HEK293 (cell line): ENCODE measurements around the gene ACTR8.

ENCODE experiments used
- CTCF ChIA-PET: fragments of 350-600 bp; formaldehyde crosslinking; extraction: SDS; loops from one replicate; lab custom pipeline; 2021; ENCODE audit warnings: antibody characterized with exemption; lab: Yijun Ruan, JAX
- POLR2A ChIA-PET: fragments of 300-600 bp; formaldehyde crosslinking; extraction: SDS; loops from one replicate; lab custom pipeline; 2020; ENCODE audit warnings: antibody characterized with exemption, inconsistent platforms; lab: Yijun Ruan, JAX
- H3K27ac ChIP-seq: fragments of 200-500 bp; sonication (Bioruptor generic); 2 replicates; pipeline ENCODE4 v1.5.1; 2014; ENCODE audit warnings: low read depth, low read length, control low read depth, inconsistent platforms; ENCODE audit errors: extremely low read depth
- H3K36me3 ChIP-seq, 2 experiments: fragments of 200-500 bp in 1 of 2; sonication (Bioruptor generic) in 1 of 2; 1 replicate in 1 of 2; 2 replicates in 1 of 2; pipeline ENCODE4 v1.5.1; 2014 to 2017; ENCODE audit warnings: inconsistent platforms in 2 of 2, low read length in 2 of 2; ENCODE audit not compliant: control insufficient read depth in 2 of 2, insufficient read depth in 1 of 2
- H3K4me1 ChIP-seq: fragments of 200-500 bp; sonication (Bioruptor generic); 2 replicates; pipeline ENCODE4 v1.5.1; 2014; ENCODE audit warnings: mild to moderate bottlenecking, low read length, inconsistent platforms; ENCODE audit not compliant: control insufficient read depth, insufficient read depth
- H3K4me3 ChIP-seq: 2 replicates; pipeline ENCODE4 v1.5.1; 2011; ENCODE audit warnings: low read depth, mild to moderate bottlenecking, control low read depth, low read length, moderate library complexity
- H3K9me3 ChIP-seq: fragments of 200-500 bp; sonication (Bioruptor generic); 2 replicates; pipeline ENCODE4 v1.5.1; 2014; ENCODE audit warnings: low read depth, low read length, inconsistent platforms; ENCODE audit not compliant: control insufficient read depth, insufficient read depth
- BCL11B ChIP-seq: fragments of 450-650 bp; formaldehyde crosslinking; IDR thresholded peaks from 2 replicates; pipeline ENCODE4 v1.5.1; 2016; ENCODE audit warnings: low read depth, missing biosample characterization, missing genetic modification characterization
- FEZF1 ChIP-seq: fragments of 450-650 bp; formaldehyde crosslinking; IDR thresholded peaks from 2 replicates; pipeline ENCODE4 v1.5.1; 2016; ENCODE audit warnings: missing biosample characterization, missing genetic modification characterization
- GLI4 ChIP-seq: fragments of 450-650 bp; formaldehyde crosslinking; IDR thresholded peaks from 2 replicates; pipeline ENCODE4 v1.5.1; 2016; ENCODE audit warnings: missing biosample characterization, missing genetic modification characterization
- SCRT2 ChIP-seq: fragments of 450-650 bp; formaldehyde crosslinking; IDR thresholded peaks from 2 replicates; pipeline ENCODE4 v1.5.1; 2016; ENCODE audit warnings: missing biosample characterization, missing genetic modification characterization
- YY2 ChIP-seq: fragments of 450-650 bp; formaldehyde crosslinking; IDR thresholded peaks from 2 replicates; pipeline ENCODE4 v1.5.1; 2016; ENCODE audit warnings: missing biosample characterization, missing genetic modification characterization
- ZNF10 ChIP-seq: fragments of 450-650 bp; formaldehyde crosslinking; IDR thresholded peaks from 2 replicates; pipeline ENCODE4 v1.5.1; 2017; ENCODE audit warnings: missing biosample characterization, missing genetic modification characterization
- ZNF121 ChIP-seq: fragments of 450-650 bp; formaldehyde crosslinking; IDR thresholded peaks from 2 replicates; pipeline ENCODE4 v1.5.1; 2016; ENCODE audit warnings: missing biosample characterization, missing genetic modification characterization
- ZNF24 ChIP-seq: fragments of 450-650 bp; formaldehyde crosslinking; IDR thresholded peaks from 2 replicates; pipeline ENCODE4 v1.5.1; 2016; ENCODE audit warnings: missing biosample characterization, missing genetic modification characterization
- ZNF514 ChIP-seq: fragments of 450-650 bp; formaldehyde crosslinking; IDR thresholded peaks from 2 replicates; pipeline ENCODE4 v1.5.1; 2016; ENCODE audit warnings: missing biosample characterization, missing genetic modification characterization
- ZNF544 ChIP-seq: fragments of 450-650 bp; formaldehyde crosslinking; IDR thresholded peaks from 2 replicates; pipeline ENCODE4 v1.5.0; 2017; ENCODE audit warnings: missing biosample characterization, missing genetic modification characterization
- ZNF548 ChIP-seq: fragments of 450-650 bp; formaldehyde crosslinking; IDR thresholded peaks from 2 replicates; pipeline ENCODE4 v1.5.1; 2016; ENCODE audit warnings: missing biosample characterization, missing genetic modification characterization
- ZSCAN16 ChIP-seq: fragments of 450-650 bp; formaldehyde crosslinking; IDR thresholded peaks from 2 replicates; pipeline ENCODE4 v1.5.1; 2016; ENCODE audit warnings: missing biosample characterization, missing genetic modification characterization
- TF ChIP-seq, protein P1 (sequence below): fragments of 450-650 bp; formaldehyde crosslinking; IDR thresholded peaks from 2 replicates; pipeline ENCODE4 v1.5.0; 2017; ENCODE audit warnings: missing biosample characterization, missing genetic modification characterization, borderline replicate concordance
- TF ChIP-seq, protein P2 (sequence below): fragments of 450-650 bp; formaldehyde crosslinking; IDR thresholded peaks from 2 replicates; pipeline ENCODE4 v1.5.1; 2016; ENCODE audit warnings: missing biosample characterization, missing genetic modification characterization, borderline replicate concordance
- TF ChIP-seq, protein P3 (sequence below): fragments of 450-650 bp; formaldehyde crosslinking; IDR thresholded peaks from 2 replicates; pipeline ENCODE4 v1.5.1; 2016; ENCODE audit warnings: missing biosample characterization, missing genetic modification characterization
- TF ChIP-seq, protein P4 (sequence below): fragments of 450-650 bp; formaldehyde crosslinking; IDR thresholded peaks from 2 replicates; pipeline ENCODE4 v1.5.1; 2016; ENCODE audit warnings: missing biosample characterization, missing genetic modification characterization
- TF ChIP-seq, protein P5 (sequence below): fragments of 450-650 bp; formaldehyde crosslinking; IDR thresholded peaks from 2 replicates; pipeline ENCODE4 v1.5.1; 2016; ENCODE audit warnings: missing biosample characterization, missing genetic modification characterization
- TF ChIP-seq, protein P6 (sequence below): fragments of 450-650 bp; formaldehyde crosslinking; IDR thresholded peaks from 2 replicates; pipeline ENCODE4 v1.5.1; 2016; ENCODE audit warnings: missing biosample characterization, missing genetic modification characterization

ACTR8 gene

DNA sequence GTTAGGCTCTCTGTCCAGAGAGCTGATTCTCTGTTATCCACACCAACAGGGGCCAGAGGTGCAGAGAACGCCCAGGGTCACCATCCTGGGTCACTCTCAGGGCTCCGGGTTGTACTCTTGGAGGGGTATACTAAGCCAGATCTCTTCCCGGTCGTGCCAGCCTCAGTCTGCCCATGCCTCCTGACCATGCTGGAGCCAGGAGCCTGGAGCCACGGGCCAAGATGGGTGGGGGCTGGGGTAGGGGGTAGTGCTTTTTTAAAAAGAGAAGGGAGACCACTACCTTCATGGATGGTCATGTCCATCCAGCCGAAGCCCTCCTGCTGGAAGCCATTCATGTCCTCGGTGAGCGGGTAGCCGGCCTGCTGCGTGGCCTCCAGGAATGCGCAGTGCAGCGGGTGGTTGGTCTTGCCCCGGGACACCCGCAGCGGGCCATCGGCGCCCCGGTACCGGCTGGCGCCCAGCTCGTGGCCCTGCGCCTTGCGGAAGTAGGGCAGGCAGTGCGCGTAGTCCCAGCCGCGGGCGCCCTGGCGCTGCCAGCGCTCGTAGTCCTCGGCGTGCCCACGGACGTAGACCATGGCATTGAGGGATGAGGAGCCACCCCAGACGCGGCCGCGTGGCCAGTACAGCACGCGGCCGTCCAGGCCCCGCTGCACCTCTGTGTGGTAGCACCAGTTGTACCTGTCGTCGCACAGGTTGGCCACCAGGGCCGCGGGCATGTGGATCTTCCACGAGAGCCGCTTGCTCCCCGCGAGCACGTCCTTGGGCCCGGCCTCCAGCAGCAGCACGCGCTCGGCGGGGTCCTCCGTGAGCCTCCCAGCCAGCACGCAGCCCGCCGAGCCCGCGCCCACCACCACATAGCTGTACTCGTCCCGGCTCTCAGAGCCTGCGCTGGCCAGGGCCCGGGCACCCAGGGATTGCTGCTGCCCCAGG, 58.7 kb downstream of the ACTR8 start:
- H3K4me3 ChIP-seq = no peak overlapping the region
- H3K36me3 ChIP-seq = peaks cover 0 to 54% of the 10 kb centered on the region in 2 experiments; a peak in 1 of 3 replicates
- ChIA-PET CTCF (no interaction called here), POLR2A (no interaction called here)
- no peaks in the 10 kb centered on the region for H3K4me1 ChIP-seq
- no peak for TF ChIP-seq BCL11B (tag by site-specific recombination)
- TF ChIP-seq, protein P1, sequence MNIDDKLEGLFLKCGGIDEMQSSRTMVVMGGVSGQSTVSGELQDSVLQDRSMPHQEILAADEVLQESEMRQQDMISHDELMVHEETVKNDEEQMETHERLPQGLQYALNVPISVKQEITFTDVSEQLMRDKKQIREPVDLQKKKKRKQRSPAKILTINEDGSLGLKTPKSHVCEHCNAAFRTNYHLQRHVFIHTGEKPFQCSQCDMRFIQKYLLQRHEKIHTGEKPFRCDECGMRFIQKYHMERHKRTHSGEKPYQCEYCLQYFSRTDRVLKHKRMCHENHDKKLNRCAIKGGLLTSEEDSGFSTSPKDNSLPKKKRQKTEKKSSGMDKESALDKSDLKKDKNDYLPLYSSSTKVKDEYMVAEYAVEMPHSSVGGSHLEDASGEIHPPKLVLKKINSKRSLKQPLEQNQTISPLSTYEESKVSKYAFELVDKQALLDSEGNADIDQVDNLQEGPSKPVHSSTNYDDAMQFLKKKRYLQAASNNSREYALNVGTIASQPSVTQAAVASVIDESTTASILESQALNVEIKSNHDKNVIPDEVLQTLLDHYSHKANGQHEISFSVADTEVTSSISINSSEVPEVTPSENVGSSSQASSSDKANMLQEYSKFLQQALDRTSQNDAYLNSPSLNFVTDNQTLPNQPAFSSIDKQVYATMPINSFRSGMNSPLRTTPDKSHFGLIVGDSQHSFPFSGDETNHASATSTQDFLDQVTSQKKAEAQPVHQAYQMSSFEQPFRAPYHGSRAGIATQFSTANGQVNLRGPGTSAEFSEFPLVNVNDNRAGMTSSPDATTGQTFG (tag by site-specific recombination) = no peak
- no peak for TF ChIP-seq ZNF544
- TF ChIP-seq, protein P2, sequence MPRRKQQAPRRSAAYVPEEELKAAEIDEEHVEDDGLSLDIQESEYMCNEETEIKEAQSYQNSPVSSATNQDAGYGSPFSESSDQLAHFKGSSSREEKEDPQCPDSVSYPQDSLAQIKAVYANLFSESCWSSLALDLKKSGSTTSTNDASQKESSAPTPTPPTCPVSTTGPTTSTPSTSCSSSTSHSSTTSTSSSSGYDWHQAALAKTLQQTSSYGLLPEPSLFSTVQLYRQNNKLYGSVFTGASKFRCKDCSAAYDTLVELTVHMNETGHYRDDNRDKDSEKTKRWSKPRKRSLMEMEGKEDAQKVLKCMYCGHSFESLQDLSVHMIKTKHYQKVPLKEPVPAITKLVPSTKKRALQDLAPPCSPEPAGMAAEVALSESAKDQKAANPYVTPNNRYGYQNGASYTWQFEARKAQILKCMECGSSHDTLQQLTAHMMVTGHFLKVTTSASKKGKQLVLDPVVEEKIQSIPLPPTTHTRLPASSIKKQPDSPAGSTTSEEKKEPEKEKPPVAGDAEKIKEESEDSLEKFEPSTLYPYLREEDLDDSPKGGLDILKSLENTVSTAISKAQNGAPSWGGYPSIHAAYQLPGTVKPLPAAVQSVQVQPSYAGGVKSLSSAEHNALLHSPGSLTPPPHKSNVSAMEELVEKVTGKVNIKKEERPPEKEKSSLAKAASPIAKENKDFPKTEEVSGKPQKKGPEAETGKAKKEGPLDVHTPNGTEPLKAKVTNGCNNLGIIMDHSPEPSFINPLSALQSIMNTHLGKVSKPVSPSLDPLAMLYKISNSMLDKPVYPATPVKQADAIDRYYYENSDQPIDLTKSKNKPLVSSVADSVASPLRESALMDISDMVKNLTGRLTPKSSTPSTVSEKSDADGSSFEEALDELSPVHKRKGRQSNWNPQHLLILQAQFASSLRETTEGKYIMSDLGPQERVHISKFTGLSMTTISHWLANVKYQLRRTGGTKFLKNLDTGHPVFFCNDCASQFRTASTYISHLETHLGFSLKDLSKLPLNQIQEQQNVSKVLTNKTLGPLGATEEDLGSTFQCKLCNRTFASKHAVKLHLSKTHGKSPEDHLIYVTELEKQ (tag by site-specific recombination) = no peak
- no peak for TF ChIP-seq ZNF10 (tag by site-specific recombination)
- TF ChIP-seq ZNF548 (tag by site-specific recombination) = no peak
- no peaks in the 10 kb centered on the region for H3K9me3 ChIP-seq
- no peak overlapping the region for H3K27ac ChIP-seq

DNA sequence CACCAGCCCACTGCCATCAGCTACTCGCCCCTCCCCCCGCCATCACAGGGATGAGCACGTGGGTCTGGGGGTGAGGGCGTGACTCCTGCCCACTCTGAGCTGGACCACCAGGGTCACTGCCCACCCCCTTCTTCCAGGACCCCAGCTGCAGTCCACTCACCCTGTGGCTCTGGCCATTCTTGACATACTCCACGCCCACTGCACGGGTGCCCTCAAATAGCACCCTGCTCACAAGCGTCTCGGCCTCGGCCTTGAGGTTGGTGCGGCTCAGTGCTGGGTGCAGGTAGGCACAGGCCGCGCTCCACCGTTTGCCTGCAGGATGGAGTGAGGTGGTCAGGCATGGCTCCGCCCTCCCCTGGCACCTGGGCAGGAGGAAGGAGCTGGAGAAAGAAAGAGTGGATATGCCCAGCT, 59.6 kb downstream of the ACTR8 start:
- peaks cover 0 to 64% of the 10 kb centered on the region in 2 experiments; a peak in 1 of 3 replicates for H3K36me3 ChIP-seq
- H3K27ac ChIP-seq = no peak overlapping the region
- no peaks in the 10 kb centered on the region for H3K9me3 ChIP-seq
- ChIA-PET POLR2A (no interaction called here), CTCF (no interaction called here)
- H3K4me1 ChIP-seq = no peaks in the 10 kb centered on the region
- no peak overlapping the region for H3K4me3 ChIP-seq
- TF ChIP-seq ZNF24 (tag by site-specific recombination) = no peak
- TF ChIP-seq, protein P3, sequence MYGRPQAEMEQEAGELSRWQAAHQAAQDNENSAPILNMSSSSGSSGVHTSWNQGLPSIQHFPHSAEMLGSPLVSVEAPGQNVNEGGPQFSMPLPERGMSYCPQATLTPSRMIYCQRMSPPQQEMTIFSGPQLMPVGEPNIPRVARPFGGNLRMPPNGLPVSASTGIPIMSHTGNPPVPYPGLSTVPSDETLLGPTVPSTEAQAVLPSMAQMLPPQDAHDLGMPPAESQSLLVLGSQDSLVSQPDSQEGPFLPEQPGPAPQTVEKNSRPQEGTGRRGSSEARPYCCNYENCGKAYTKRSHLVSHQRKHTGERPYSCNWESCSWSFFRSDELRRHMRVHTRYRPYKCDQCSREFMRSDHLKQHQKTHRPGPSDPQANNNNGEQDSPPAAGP (tag by site-specific recombination) = no peak
- no peak for TF ChIP-seq SCRT2
- TF ChIP-seq, protein P4, sequence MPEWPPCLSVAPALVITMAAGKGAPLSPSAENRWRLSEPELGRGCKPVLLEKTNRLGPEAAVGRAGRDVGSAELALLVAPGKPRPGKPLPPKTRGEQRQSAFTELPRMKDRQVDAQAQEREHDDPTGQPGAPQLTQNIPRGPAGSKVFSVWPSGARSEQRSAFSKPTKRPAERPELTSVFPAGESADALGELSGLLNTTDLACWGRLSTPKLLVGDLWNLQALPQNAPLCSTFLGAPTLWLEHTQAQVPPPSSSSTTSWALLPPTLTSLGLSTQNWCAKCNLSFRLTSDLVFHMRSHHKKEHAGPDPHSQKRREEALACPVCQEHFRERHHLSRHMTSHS (tag by site-specific recombination) = no peak
- no peak for TF ChIP-seq ZNF514
- TF ChIP-seq, protein P5, sequence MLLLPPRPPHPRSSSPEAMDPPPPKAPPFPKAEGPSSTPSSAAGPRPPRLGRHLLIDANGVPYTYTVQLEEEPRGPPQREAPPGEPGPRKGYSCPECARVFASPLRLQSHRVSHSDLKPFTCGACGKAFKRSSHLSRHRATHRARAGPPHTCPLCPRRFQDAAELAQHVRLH (tag by site-specific recombination) = no peak
- TF ChIP-seq GLI4 (tag by site-specific recombination) = no peak
- TF ChIP-seq BCL11B (tag by site-specific recombination) = no peak
- TF ChIP-seq YY2 (tag by site-specific recombination) = no peak
- TF ChIP-seq ZSCAN16 = no peak
- TF ChIP-seq FEZF1 (tag by site-specific recombination) = no peak
- TF ChIP-seq ZNF121 (tag by site-specific recombination) = no peak
- TF ChIP-seq, protein P6, sequence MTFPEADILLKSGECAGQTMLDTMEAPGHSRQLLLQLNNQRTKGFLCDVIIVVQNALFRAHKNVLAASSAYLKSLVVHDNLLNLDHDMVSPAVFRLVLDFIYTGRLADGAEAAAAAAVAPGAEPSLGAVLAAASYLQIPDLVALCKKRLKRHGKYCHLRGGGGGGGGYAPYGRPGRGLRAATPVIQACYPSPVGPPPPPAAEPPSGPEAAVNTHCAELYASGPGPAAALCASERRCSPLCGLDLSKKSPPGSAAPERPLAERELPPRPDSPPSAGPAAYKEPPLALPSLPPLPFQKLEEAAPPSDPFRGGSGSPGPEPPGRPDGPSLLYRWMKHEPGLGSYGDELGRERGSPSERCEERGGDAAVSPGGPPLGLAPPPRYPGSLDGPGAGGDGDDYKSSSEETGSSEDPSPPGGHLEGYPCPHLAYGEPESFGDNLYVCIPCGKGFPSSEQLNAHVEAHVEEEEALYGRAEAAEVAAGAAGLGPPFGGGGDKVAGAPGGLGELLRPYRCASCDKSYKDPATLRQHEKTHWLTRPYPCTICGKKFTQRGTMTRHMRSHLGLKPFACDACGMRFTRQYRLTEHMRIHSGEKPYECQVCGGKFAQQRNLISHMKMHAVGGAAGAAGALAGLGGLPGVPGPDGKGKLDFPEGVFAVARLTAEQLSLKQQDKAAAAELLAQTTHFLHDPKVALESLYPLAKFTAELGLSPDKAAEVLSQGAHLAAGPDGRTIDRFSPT (tag by site-specific recombination) = no peak
